Tibial artery (tissue), 4 donors: ENCODE results near the gene PCDH10.
"Not testable (repeated sequence)": the region's sequence is repeated elsewhere in the genome, so short reads cannot be mapped to it uniquely, and the experiment has no call there.

Source experiments
- DNase-seq, 2 donors: peaks; one replicate each; pipeline ENCODE4 v3.0.0-alpha.2; 2019
- H3K27ac ChIP-seq, 2 donors: fragments of 200-600 bp; sonication (generic) in 1 of 2; 1 replicate in 1 of 2; 2 replicates in 1 of 2; pipeline ENCODE4 v1.5.1; 2018 to 2019; ENCODE audit warnings: mild to moderate bottlenecking in 1 of 2
- H3K27me3 ChIP-seq, 2 donors: fragments of 200-600 bp; sonication (generic) in 1 of 2; one replicate each; pipeline versions ENCODE4 v1.5.1 to v1.6.0; 2016 to 2019
- H3K36me3 ChIP-seq, 3 donors: fragments of 200-600 bp; sonication (generic) in 2 of 3; one replicate each; pipeline ENCODE4 v1.5.1; 2016 to 2019; ENCODE audit warnings: mild to moderate bottlenecking in 2 of 3
- H3K4me1 ChIP-seq, 4 donors: fragments of 200-600 bp; sonication (generic) in 2 of 4; 1 replicate in 3 of 4; 2 replicates in 1 of 4; pipeline ENCODE4 v1.5.1; 2016 to 2019
- H3K4me3 ChIP-seq, 2 donors: fragments of 200-600 bp; sonication (generic) in 1 of 2; 1 replicate in 1 of 2; 2 replicates in 1 of 2; pipeline ENCODE4 v1.5.1; 2018 to 2019; ENCODE audit warnings: mild to moderate bottlenecking in 2 of 2
- H3K9me3 ChIP-seq, 3 donors: fragments of 200-600 bp; sonication (generic) in 1 of 3; one replicate each; pipeline ENCODE4 v1.5.1; 2016 to 2019
- CTCF ChIP-seq, 2 experiments: fragments of 200-600 bp in 1 of 2; fragments of 450-650 bp in 1 of 2; IDR thresholded peaks; one replicate each; pipeline ENCODE4 v1.5.1; 2017 to 2019; ENCODE audit warnings: antibody characterized with exemption in 2 of 2, mild to moderate bottlenecking in 1 of 2, moderate library complexity in 1 of 2
- intact Hi-C: fragments of 100-400 bp; cut with DNase I; formaldehyde crosslinking; loops from one replicate; pipeline ENCODE4 v1.15.0; 2023; ENCODE audit warnings: low total_unique reads

The PCDH10 gene

GRCh38 chr4:133189147-133189517 is 40.0 kb downstream of the PCDH10 start:
- Histone ChIP-seq H3K4me3 (no peak overlapping the region), H3K27me3 (no peaks in the 10 kb centered on the region), H3K36me3 (no peaks in the 10 kb centered on the region), H3K27ac (no peak overlapping the region), H3K9me3 (no peaks in the 10 kb centered on the region), H3K4me1 (peaks cover 0 to 8% (median 0%) of the 10 kb centered on the region in 4 donors)
- TF ChIP-seq CTCF (IDR thresholded peaks at IDR 0.05), result no peak
- DNase-seq, result no peak
- intact Hi-C loops, result no loop called here

GRCh38 chr4:133190098-133190497 is 41.0 kb downstream of the PCDH10 start:
- Histone ChIP-seq H3K4me3 (no peak overlapping the region), H3K36me3 (no peaks in the 10 kb centered on the region), H3K4me1 (peaks cover 0 to 8% (median 0%) of the 10 kb centered on the region in 4 donors), H3K9me3 (peaks cover 0 to under 1% (median 0%) of the 10 kb centered on the region in 3 donors), H3K27ac (no peak overlapping the region), H3K27me3 (no peaks in the 10 kb centered on the region)
- no peak for TF ChIP-seq CTCF (IDR thresholded peaks at IDR 0.05)
- no peak for DNase-seq
- intact Hi-C loops, result no loop called here

- no peaks in the 10 kb centered on the region for H3K36me3 ChIP-seq
- H3K27me3 ChIP-seq, result no peaks in the 10 kb centered on the region
- DNase-seq, result no peak
- intact Hi-C loops, result no loop called here
- no peaks in the 10 kb centered on the region for H3K9me3 ChIP-seq
- no peak overlapping the region for H3K27ac ChIP-seq
- no peak for TF ChIP-seq CTCF (IDR thresholded peaks at IDR 0.05)
- no peaks in the 10 kb centered on the region for H3K4me1 ChIP-seq
- H3K4me3 ChIP-seq, result no peak overlapping the region
Measured at GRCh38 chr4:133208694-133209285, 59.7 kb downstream of the PCDH10 start.

GRCh38 chr4:133233922-133234321 is 84.8 kb downstream of the PCDH10 start:
- intact Hi-C loops, result no loop called here
- Histone ChIP-seq H3K4me3 (no peak overlapping the region), H3K36me3 (no peaks in the 10 kb centered on the region), H3K27me3 (no peaks in the 10 kb centered on the region), H3K27ac (no peak overlapping the region), H3K4me1 (peaks cover 0 to 7% (median 0%) of the 10 kb centered on the region in 4 donors), H3K9me3 (no peaks in the 10 kb centered on the region)
- TF ChIP-seq CTCF (IDR thresholded peaks at IDR 0.05), result no peak
- no peak for DNase-seq

- intact Hi-C loops, H3K36me3 ChIP-seq, H3K4me3 ChIP-seq, H3K27ac ChIP-seq, H3K9me3 ChIP-seq, H3K27me3 ChIP-seq, DNase-seq: not testable (repeated sequence)
- peaks cover 0 to 10% (median 0%) of the 10 kb centered on the region in 4 donors for H3K4me1 ChIP-seq
Measured at GRCh38 chr4:133240451-133240850, 91.4 kb downstream of the PCDH10 start.
